Right ventricle myocardium inferior (tissue), 1 donor: ENCODE data around the gene UBTF. TPM values are rescaled to one million over a fixed set of nuclear protein-coding genes. Genes with fewer than 3 reads are reported as not detected.
"Not testable (repeated sequence)": the region's sequence is repeated elsewhere in the genome, so short reads cannot be mapped to it uniquely, and the experiment has no call there.

Experiments used
- ATAC-seq: fragments of 200-7000 bp; cut with Tn5 transposase; one replicate; pipeline ENCODE4 v1.9.1; 2020; ENCODE audit warnings: mild to moderate bottlenecking, moderate library complexity
- DNase-seq: peaks from one replicate; pipeline ENCODE4 v3.0.0; 2021; ENCODE audit errors: missing footprints
- intact Hi-C: fragments of 100-400 bp; cut with DNase I; formaldehyde crosslinking; loops from one replicate; pipeline ENCODE4 v1.11.0; 2022
- total RNA-seq: library from RNA; stranded (reverse); fragmentation: NEBNext Ultra II Directional; extraction: Animal tissue kit (Norgen Biotek cat#: 25700); gene quantifications from one replicate; pipeline ENCODE4 v1.2.1, GENCODE V29; 2021
- donor health status: DM: no; HTN: yes; CAD: no; lungs with severe emphysema.

Gene UBTF
- total RNA-seq, 1 donor from 2014 or later = 57.5 TPM

- no peak for ATAC-seq
These were observed 30.2 kb upstream of the UBTF start for GRCh38 chr17:44249501-44250246.

GRCh38 chr17:44247876-44248736 lies 28.6 kb upstream of the UBTF start:
- DNase-seq (no peak), ATAC-seq (peak; percentile 19)
- intact Hi-C loops = no loop called here

More at GRCh38 chr17:44249501-44250246, 30.2 kb upstream of the UBTF start:
- no peak for DNase-seq
- intact Hi-C loops = no loop called here

GRCh38 chr17:44247440-44247841 lies 28.0 kb upstream of the UBTF start:
- intact Hi-C loops = no loop called here
- peak; percentile 89 for ATAC-seq
- DNase-seq = no peak

GRCh38 chr17:44241106-44241624 lies 21.7 kb upstream of the UBTF start:
- intact Hi-C loops = no loop called here
- no peak for DNase-seq
- no peak for ATAC-seq

- ATAC-seq, intact Hi-C loops: not testable (repeated sequence)
These were observed 18.4 kb upstream of the UBTF start for GRCh38 chr17:44237886-44238285.

GRCh38 chr17:44236444-44236991 lies 17.0 kb upstream of the UBTF start:
- intact Hi-C loops = no loop called here
- ATAC-seq = no peak
- no peak for DNase-seq

More at GRCh38 chr17:44237886-44238285, 18.4 kb upstream of the UBTF start:
- DNase-seq = not testable (repeated sequence)

- intact Hi-C loops = no loop called here
- DNase-seq (no peak), ATAC-seq (no peak)
These were observed 16.1 kb upstream of the UBTF start for GRCh38 chr17:44235583-44235936.

- intact Hi-C loops = no loop called here
- no peak for ATAC-seq
- DNase-seq = no peak
These were observed 14.1 kb upstream of the UBTF start for GRCh38 chr17:44233582-44233981.

GRCh38 chr17:44232061-44232460 lies 12.6 kb upstream of the UBTF start:
- intact Hi-C loops = no loop called here
- ATAC-seq (no peak), DNase-seq (no peak)

GRCh38 chr17:44230140-44230539 lies 10.7 kb upstream of the UBTF start:
- intact Hi-C loops = no loop called here
- DNase-seq (no peak), ATAC-seq (peak; percentile 64)

- no peak for ATAC-seq
- intact Hi-C loops = no loop called here
- no peak for DNase-seq
These were observed 9.6 kb upstream of the UBTF start for GRCh38 chr17:44229090-44229489.

- DNase-seq (no peak), ATAC-seq (no peak)
- intact Hi-C loops = loop anchor here (5.0 kb wide), 1 partner anchor 49 kb away; no protein-coding TSS in a partner anchor
These were observed 4.1 kb upstream of the UBTF start for GRCh38 chr17:44223541-44224071.

- peak; percentile 87 for DNase-seq
- peak; percentile 51 for ATAC-seq
- intact Hi-C loops = loop anchor here (5.0 kb wide), 1 partner anchor 50 kb away; no protein-coding TSS in a partner anchor
These were observed 2.8 kb upstream of the UBTF start for GRCh38 chr17:44222112-44222869.

GRCh38 chr17:44221862-44222111 lies 2.3 kb upstream of the UBTF start:
- intact Hi-C loops = loop anchor here (5.0 kb wide), 1 partner anchor 51 kb away; no protein-coding TSS in a partner anchor
- ATAC-seq (no peak), DNase-seq (no peak)

- DNase-seq (peak; percentile 86), ATAC-seq (peak; percentile 66)
- intact Hi-C loops = loop anchor here (5.0 kb wide), 1 partner anchor 51 kb away; no protein-coding TSS in a partner anchor
These were observed 1.8 kb upstream of the UBTF start for GRCh38 chr17:44221084-44221861.

- DNase-seq (peak; percentile 77), ATAC-seq (peak; percentile 40)
- intact Hi-C loops = loop anchor here (5.0 kb wide), 1 partner anchor 52 kb away; no protein-coding TSS in a partner anchor
These were observed 973 bp upstream of the UBTF start for GRCh38 chr17:44220213-44221083.

- intact Hi-C loops = no loop called here
- peak; percentile 86 for DNase-seq
- peak; percentile 15 for ATAC-seq
These were observed 313 bp downstream of the UBTF start for GRCh38 chr17:44219108-44219615.
